WTC11 (cell line): ENCODE measurements around the gene EME2. TPM values are rescaled to one million over a fixed set of nuclear protein-coding genes. Genes with fewer than 3 reads are reported as not detected.

ENCODE experiments used
- ETV6 ChIP-seq: sonication (generic); formaldehyde crosslinking; IDR thresholded peaks from 2 replicates; pipeline ENCODE4 v1.8.1; 2022; ENCODE audit warnings: mild to moderate bottlenecking, missing genetic modification reagents
- FOXJ3 ChIP-seq: sonication (generic); formaldehyde crosslinking; IDR thresholded peaks from 2 replicates; pipeline ENCODE4 v1.9.0; 2021; ENCODE audit warnings: missing genetic modification reagents, mild to moderate bottlenecking, borderline replicate concordance
- FOXK1 ChIP-seq: sonication (generic); formaldehyde crosslinking; IDR thresholded peaks from 2 replicates; pipeline ENCODE4 v1.8.0; 2022; ENCODE audit warnings: mild to moderate bottlenecking, moderate library complexity, missing genetic modification reagents
- HMGA2 ChIP-seq: fragments of 250-450 bp; sonication (Bioruptor Pico); IDR thresholded peaks from 2 replicates; pipeline ENCODE4 v1.4.0; 2021; ENCODE audit warnings: mild to moderate bottlenecking, moderate library complexity
- IRF2 ChIP-seq: sonication (generic); formaldehyde crosslinking; IDR thresholded peaks from 2 replicates; pipeline ENCODE4 v1.8.0; 2022; ENCODE audit warnings: low read depth, missing genetic modification reagents, borderline replicate concordance
- JUN ChIP-seq: sonication (generic); formaldehyde crosslinking; IDR thresholded peaks from 2 replicates; pipeline ENCODE4 v1.8.0; 2023; ENCODE audit warnings: mild to moderate bottlenecking, missing genetic modification reagents
- KAT7 ChIP-seq: sonication (generic); formaldehyde crosslinking; IDR thresholded peaks from 2 replicates; pipeline ENCODE4 v1.8.1; 2023; ENCODE audit warnings: missing genetic modification reagents, mild to moderate bottlenecking, borderline replicate concordance
- MXD4 ChIP-seq: fragments of 250-450 bp; sonication (Bioruptor Pico); IDR thresholded peaks from 2 replicates; pipeline ENCODE4 v1.8.0; 2021; ENCODE audit warnings: mild to moderate bottlenecking, moderate library complexity, borderline replicate concordance
- NFATC4 ChIP-seq: fragments of 250-450 bp; sonication (Bioruptor Pico); IDR thresholded peaks from 2 replicates; pipeline ENCODE4 v1.9.0; 2021; ENCODE audit warnings: mild to moderate bottlenecking
- NFYB ChIP-seq: sonication (generic); formaldehyde crosslinking; conservative IDR thresholded peaks from 2 replicates; pipeline ENCODE4 v1.8.0; 2022; ENCODE audit warnings: low read depth, missing genetic modification reagents
- OVOL2 ChIP-seq: fragments of 250-450 bp; sonication (Bioruptor Pico); IDR thresholded peaks from 2 replicates; pipeline ENCODE4 v1.9.0; 2021; ENCODE audit warnings: mild to moderate bottlenecking, borderline replicate concordance
- SMAD4 ChIP-seq: sonication (generic); formaldehyde crosslinking; IDR thresholded peaks from 2 replicates; pipeline ENCODE4 v1.8.0; 2022; ENCODE audit warnings: mild to moderate bottlenecking, missing genetic modification reagents
- SOX15 ChIP-seq: fragments of 250-450 bp; sonication (Bioruptor Pico); IDR thresholded peaks from 2 replicates; pipeline ENCODE4 v1.9.0; 2021; ENCODE audit warnings: mild to moderate bottlenecking
- SP1 ChIP-seq: sonication (generic); formaldehyde crosslinking; conservative IDR thresholded peaks from 2 replicates; pipeline ENCODE4 v1.8.1; 2022; ENCODE audit warnings: missing genetic modification reagents
- TEAD4 ChIP-seq: sonication (generic); formaldehyde crosslinking; IDR thresholded peaks from 2 replicates; pipeline ENCODE4 v1.8.0; 2022; ENCODE audit warnings: mild to moderate bottlenecking, missing genetic modification reagents
- TP53 ChIP-seq: sonication (generic); formaldehyde crosslinking; IDR thresholded peaks from 2 replicates; pipeline ENCODE4 v1.8.1; 2023; ENCODE audit warnings: mild to moderate bottlenecking, missing genetic modification reagents
- ZNF232 ChIP-seq: sonication (generic); formaldehyde crosslinking; IDR thresholded peaks from 2 replicates; pipeline ENCODE4 v1.8.0; 2022; ENCODE audit warnings: mild to moderate bottlenecking, missing genetic modification reagents
- ZNF671 ChIP-seq: fragments of 250-450 bp; sonication (Bioruptor Pico); IDR thresholded peaks from 2 replicates; pipeline ENCODE4 v1.8.0; 2021; ENCODE audit warnings: mild to moderate bottlenecking
- total RNA-seq: library from RNA; stranded (reverse); gene quantifications from 3 replicates; pipeline ENCODE4 v1.2.3, GENCODE V29; 2021
- TF ChIP-seq, protein P1 (sequence below): sonication (generic); formaldehyde crosslinking; IDR thresholded peaks from 2 replicates; pipeline ENCODE4 v1.8.1; 2023; ENCODE audit warnings: mild to moderate bottlenecking, missing genetic modification reagents
- TF ChIP-seq, protein P2 (sequence below): sonication (generic); formaldehyde crosslinking; IDR thresholded peaks from 2 replicates; pipeline ENCODE4 v1.8.0; 2022; ENCODE audit warnings: missing genetic modification reagents
- TF ChIP-seq, protein P3 (sequence below): sonication (generic); formaldehyde crosslinking; IDR thresholded peaks from 2 replicates; pipeline ENCODE4 v1.8.0; 2022; ENCODE audit warnings: mild to moderate bottlenecking, missing genetic modification reagents
- TF ChIP-seq, protein P4 (sequence below): fragments of 250-450 bp; sonication (Bioruptor Pico); IDR thresholded peaks from 2 replicates; pipeline ENCODE4 v1.8.0; 2021; ENCODE audit warnings: mild to moderate bottlenecking
- TF ChIP-seq, protein P5 (sequence below): sonication (generic); formaldehyde crosslinking; IDR thresholded peaks from 2 replicates; pipeline ENCODE4 v1.8.0; 2022; ENCODE audit warnings: mild to moderate bottlenecking, missing genetic modification reagents
- TF ChIP-seq, protein P6 (sequence below): fragments of 250-450 bp; sonication (Bioruptor Pico); IDR thresholded peaks from 2 replicates; pipeline ENCODE4 v2.1.2; 2022; ENCODE audit warnings: mild to moderate bottlenecking, moderate library complexity
- TF ChIP-seq, protein P7 (sequence below): fragments of 250-450 bp; sonication (Bioruptor Pico); IDR thresholded peaks from 2 replicates; pipeline ENCODE4 v1.9.0; 2021; ENCODE audit warnings: mild to moderate bottlenecking
- TF ChIP-seq, protein P8 (sequence below): sonication (generic); formaldehyde crosslinking; IDR thresholded peaks from 2 replicates; pipeline ENCODE4 v1.8.0; 2023; ENCODE audit warnings: missing genetic modification reagents
- TF ChIP-seq, protein P9 (sequence below): fragments of 250-450 bp; sonication (Bioruptor Pico); conservative IDR thresholded peaks from 2 replicates; pipeline ENCODE4 v1.9.0; 2021; ENCODE audit warnings: mild to moderate bottlenecking

EME2 gene
- total RNA-seq, 1 experiment from 2014 or later: 23.2 TPM

DNA sequence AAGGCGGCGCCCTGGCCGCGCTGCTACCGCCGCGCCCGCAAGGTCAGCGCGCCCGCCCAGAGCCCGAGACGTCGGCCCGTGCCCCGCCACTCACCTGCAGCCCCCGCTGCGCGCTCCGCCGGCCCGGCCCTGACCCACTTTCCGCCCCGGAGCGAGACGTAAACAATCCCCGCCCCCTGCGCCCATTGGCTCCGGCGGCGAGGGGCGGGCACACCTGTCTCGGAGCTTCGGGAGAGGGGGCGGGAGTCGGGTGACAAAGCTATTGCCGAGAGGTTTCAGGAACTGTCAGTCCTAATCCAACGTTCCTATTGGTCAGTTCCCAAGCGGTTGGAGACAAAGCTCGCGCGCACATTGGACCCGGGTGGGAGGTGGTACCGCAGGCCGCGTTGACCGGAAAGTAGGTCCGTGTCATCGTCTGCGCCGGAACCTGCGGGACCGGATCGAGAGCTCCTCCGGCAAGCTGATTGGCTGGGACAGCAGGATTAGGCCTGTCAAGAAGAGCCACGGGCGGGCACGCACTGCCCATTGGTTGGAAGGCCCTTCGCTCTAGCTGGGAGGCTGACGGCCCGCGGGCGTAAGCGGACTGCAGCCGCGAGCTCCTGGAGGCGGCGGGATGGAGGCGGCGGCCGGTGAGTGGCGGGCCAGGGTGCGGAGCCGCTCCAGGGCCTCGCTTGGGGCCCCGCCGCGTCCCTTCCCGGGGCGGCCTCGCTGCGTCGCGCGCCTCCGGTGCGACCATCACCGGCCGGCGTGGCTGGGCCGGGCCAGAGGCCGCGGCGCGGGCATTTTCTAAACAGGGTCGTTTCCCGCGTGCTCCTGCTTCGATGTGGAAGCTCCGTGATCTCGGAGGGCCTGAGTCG lies 10.0 kb downstream of the EME2 start, which contains the start of the genes NUBP2 and SPSB3 (continued):
- no peak for TF ChIP-seq OVOL2 (CRISPR knock-in tag)
- TF ChIP-seq FOXJ3 (CRISPR knock-in tag): no peak
- TF ChIP-seq, protein P1, sequence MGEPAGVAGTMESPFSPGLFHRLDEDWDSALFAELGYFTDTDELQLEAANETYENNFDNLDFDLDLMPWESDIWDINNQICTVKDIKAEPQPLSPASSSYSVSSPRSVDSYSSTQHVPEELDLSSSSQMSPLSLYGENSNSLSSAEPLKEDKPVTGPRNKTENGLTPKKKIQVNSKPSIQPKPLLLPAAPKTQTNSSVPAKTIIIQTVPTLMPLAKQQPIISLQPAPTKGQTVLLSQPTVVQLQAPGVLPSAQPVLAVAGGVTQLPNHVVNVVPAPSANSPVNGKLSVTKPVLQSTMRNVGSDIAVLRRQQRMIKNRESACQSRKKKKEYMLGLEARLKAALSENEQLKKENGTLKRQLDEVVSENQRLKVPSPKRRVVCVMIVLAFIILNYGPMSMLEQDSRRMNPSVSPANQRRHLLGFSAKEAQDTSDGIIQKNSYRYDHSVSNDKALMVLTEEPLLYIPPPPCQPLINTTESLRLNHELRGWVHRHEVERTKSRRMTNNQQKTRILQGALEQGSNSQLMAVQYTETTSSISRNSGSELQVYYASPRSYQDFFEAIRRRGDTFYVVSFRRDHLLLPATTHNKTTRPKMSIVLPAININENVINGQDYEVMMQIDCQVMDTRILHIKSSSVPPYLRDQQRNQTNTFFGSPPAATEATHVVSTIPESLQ: no peak
- TF ChIP-seq MXD4 (CRISPR knock-in tag): no peak
- no peak for TF ChIP-seq ZNF232 (CRISPR knock-in tag)
- TF ChIP-seq IRF2 (CRISPR knock-in tag): no peak
- no peak for TF ChIP-seq KAT7 (CRISPR knock-in tag)
- peak; percentile 97 for TF ChIP-seq FOXK1
- peak; percentile 100 for TF ChIP-seq NFYB (CRISPR knock-in tag)
- no peak for TF ChIP-seq SMAD4
- peak; percentile 36; the same call in 1 of the 2 replicates for TF ChIP-seq ETV6
- TF ChIP-seq, protein P2, sequence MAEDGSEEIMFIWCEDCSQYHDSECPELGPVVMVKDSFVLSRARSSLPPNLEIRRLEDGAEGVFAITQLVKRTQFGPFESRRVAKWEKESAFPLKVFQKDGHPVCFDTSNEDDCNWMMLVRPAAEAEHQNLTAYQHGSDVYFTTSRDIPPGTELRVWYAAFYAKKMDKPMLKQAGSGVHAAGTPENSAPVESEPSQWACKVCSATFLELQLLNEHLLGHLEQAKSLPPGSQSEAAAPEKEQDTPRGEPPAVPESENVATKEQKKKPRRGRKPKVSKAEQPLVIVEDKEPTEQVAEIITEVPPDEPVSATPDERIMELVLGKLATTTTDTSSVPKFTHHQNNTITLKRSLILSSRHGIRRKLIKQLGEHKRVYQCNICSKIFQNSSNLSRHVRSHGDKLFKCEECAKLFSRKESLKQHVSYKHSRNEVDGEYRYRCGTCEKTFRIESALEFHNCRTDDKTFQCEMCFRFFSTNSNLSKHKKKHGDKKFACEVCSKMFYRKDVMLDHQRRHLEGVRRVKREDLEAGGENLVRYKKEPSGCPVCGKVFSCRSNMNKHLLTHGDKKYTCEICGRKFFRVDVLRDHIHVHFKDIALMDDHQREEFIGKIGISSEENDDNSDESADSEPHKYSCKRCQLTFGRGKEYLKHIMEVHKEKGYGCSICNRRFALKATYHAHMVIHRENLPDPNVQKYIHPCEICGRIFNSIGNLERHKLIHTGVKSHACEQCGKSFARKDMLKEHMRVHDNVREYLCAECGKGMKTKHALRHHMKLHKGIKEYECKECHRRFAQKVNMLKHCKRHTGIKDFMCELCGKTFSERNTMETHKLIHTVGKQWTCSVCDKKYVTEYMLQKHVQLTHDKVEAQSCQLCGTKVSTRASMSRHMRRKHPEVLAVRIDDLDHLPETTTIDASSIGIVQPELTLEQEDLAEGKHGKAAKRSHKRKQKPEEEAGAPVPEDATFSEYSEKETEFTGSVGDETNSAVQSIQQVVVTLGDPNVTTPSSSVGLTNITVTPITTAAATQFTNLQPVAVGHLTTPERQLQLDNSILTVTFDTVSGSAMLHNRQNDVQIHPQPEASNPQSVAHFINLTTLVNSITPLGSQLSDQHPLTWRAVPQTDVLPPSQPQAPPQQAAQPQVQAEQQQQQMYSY: no peak
- TF ChIP-seq, protein P3, sequence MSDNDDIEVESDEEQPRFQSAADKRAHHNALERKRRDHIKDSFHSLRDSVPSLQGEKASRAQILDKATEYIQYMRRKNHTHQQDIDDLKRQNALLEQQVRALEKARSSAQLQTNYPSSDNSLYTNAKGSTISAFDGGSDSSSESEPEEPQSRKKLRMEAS (CRISPR knock-in tag): 0 out of 2 replicates have a peak, but pooled peaks have one; percentile 55
- TF ChIP-seq SP1 (CRISPR knock-in tag): peak; percentile 96
- TF ChIP-seq, protein P4, sequence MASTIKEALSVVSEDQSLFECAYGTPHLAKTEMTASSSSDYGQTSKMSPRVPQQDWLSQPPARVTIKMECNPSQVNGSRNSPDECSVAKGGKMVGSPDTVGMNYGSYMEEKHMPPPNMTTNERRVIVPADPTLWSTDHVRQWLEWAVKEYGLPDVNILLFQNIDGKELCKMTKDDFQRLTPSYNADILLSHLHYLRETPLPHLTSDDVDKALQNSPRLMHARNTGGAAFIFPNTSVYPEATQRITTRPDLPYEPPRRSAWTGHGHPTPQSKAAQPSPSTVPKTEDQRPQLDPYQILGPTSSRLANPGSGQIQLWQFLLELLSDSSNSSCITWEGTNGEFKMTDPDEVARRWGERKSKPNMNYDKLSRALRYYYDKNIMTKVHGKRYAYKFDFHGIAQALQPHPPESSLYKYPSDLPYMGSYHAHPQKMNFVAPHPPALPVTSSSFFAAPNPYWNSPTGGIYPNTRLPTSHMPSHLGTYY (CRISPR knock-in tag): no peak
- TF ChIP-seq SOX15 (CRISPR knock-in tag): no peak
- TF ChIP-seq, protein P5, sequence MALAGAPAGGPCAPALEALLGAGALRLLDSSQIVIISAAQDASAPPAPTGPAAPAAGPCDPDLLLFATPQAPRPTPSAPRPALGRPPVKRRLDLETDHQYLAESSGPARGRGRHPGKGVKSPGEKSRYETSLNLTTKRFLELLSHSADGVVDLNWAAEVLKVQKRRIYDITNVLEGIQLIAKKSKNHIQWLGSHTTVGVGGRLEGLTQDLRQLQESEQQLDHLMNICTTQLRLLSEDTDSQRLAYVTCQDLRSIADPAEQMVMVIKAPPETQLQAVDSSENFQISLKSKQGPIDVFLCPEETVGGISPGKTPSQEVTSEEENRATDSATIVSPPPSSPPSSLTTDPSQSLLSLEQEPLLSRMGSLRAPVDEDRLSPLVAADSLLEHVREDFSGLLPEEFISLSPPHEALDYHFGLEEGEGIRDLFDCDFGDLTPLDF (CRISPR knock-in tag): no peak
- TF ChIP-seq, protein P6, sequence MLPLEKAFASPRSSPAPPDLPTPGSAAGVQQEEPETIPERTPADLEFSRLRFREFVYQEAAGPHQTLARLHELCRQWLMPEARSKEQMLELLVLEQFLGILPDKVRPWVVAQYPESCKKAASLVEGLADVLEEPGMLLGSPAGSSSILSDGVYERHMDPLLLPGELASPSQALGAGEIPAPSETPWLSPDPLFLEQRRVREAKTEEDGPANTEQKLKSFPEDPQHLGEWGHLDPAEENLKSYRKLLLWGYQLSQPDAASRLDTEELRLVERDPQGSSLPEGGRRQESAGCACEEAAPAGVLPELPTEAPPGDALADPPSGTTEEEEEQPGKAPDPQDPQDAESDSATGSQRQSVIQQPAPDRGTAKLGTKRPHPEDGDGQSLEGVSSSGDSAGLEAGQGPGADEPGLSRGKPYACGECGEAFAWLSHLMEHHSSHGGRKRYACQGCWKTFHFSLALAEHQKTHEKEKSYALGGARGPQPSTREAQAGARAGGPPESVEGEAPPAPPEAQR: no peak
- no peak for TF ChIP-seq TEAD4 (CRISPR knock-in tag)
- TF ChIP-seq, protein P7, sequence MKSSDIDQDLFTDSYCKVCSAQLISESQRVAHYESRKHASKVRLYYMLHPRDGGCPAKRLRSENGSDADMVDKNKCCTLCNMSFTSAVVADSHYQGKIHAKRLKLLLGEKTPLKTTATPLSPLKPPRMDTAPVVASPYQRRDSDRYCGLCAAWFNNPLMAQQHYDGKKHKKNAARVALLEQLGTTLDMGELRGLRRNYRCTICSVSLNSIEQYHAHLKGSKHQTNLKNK (CRISPR knock-in tag): no peak
- no peak for TF ChIP-seq JUN (CRISPR knock-in tag)
- TF ChIP-seq, protein P8, sequence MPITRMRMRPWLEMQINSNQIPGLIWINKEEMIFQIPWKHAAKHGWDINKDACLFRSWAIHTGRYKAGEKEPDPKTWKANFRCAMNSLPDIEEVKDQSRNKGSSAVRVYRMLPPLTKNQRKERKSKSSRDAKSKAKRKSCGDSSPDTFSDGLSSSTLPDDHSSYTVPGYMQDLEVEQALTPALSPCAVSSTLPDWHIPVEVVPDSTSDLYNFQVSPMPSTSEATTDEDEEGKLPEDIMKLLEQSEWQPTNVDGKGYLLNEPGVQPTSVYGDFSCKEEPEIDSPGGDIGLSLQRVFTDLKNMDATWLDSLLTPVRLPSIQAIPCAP (CRISPR knock-in tag): no peak
- TF ChIP-seq, protein P9, sequence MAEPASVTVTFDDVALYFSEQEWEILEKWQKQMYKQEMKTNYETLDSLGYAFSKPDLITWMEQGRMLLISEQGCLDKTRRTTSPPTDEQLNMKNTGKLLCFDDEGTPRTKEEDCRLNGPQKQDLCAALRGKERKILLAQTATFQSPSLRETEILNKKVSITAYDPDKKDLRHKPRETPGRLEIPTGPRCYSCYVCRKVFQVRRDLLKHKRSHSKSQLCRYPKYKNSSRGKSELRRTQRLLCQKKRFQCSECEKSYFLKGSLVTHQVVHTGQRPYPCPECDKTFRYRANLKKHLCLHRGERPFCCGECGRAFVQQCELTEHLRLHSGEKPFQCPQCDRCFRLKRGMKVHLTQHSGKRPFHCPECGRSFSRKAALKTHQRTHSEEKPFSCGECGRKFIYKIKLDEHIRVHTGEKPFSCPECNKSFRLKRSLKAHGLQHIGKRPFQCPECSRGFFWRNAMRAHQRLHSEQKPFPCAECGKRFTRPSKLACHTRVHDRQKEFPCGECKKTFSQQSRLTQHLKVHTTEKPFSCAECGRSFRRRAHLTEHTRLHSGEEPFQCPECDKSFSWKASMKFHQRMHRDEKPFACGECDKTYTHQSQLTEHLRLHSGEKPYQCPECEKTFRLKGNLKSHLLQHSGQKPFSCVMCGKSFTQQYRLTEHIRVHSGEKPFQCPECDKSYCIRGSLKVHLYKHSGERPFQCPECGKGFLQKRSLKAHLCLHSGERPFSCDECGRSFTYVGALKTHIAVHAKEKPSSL (CRISPR knock-in tag): no peak
- no peak for TF ChIP-seq TP53
- TF ChIP-seq ZNF671: no peak
- TF ChIP-seq HMGA2: no peak
- TF ChIP-seq NFATC4 (CRISPR knock-in tag): no peak
